ENCODE results near the gene MBTPS1.

MBTPS1 gene

DNA sequence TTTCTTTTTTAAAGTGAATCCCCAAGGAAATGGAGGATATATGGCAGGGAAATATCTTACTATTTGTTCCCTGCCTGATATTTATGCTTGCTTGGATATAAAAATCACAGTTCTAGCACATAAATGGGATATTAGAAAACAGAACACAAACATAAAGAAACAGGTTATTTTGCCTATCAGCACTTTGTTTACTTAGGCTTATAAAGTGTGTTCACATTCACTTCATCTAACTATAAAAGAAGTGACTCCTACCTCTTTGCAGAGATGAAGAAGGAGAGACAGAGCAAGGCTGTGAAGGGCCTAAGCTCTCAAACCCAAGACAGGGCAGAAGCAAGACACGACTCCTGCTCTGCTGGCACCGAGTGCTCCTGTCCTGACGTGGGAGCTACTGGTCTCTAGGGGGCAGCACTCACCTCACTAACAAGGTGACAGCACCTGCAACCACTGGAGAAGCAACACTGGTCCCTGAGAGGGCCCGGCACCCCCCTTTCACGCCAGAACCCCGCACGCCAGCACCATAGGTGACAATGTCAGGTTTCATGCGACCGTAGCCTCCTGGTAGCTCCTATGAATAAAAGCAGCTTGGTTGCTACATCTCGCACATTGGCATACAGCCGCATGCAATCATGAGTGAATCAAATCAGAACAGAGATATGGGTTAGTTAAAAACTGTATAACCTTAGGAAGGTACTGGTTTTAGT is 32.0 kb downstream of the MBTPS1 start:
- peak; percentile 61 for DNase-seq (ENCODE audit: low spot score)
- Mint-ChIP-seq H3K27me3 (ENCODE audit: low read depth) (no peaks in the 10 kb centered on the region), H3K27ac (peak overlapping the region; percentile 41), H3K4me1 (ENCODE audit: low read depth) (peaks cover 42% of the 10 kb centered on the region), H3K36me3 (ENCODE audit: low read depth) (peaks cover 60% of the 10 kb centered on the region), H3K4me3 (peak overlapping the region; percentile 58), H3K9me3 (no peaks in the 10 kb centered on the region)

- Mint-ChIP-seq H3K27ac (no peak overlapping the region), H3K36me3 (ENCODE audit: low read depth) (peaks cover 55% of the 10 kb centered on the region), H3K4me1 (ENCODE audit: low read depth) (peaks cover 28% of the 10 kb centered on the region), H3K4me3 (no peak overlapping the region), H3K9me3 (no peaks in the 10 kb centered on the region), H3K27me3 (ENCODE audit: low read depth) (no peaks in the 10 kb centered on the region)
- DNase-seq (ENCODE audit: low spot score) = no peak
Observed at GRCh38 chr16:84082835-84083569, 33.7 kb downstream of the MBTPS1 start.

GRCh38 chr16:84082110-84082509 is 34.6 kb downstream of the MBTPS1 start:
- Mint-ChIP-seq H3K27me3 (ENCODE audit: low read depth) (no peaks in the 10 kb centered on the region), H3K9me3 (no peaks in the 10 kb centered on the region), H3K4me3 (no peak overlapping the region), H3K4me1 (ENCODE audit: low read depth) (peaks cover 20% of the 10 kb centered on the region), H3K36me3 (ENCODE audit: low read depth) (peaks cover 54% of the 10 kb centered on the region), H3K27ac (no peak overlapping the region)
- DNase-seq (ENCODE audit: low spot score) = no peak

- Mint-ChIP-seq H3K4me1 (ENCODE audit: low read depth) (peaks cover 15% of the 10 kb centered on the region), H3K4me3 (no peak overlapping the region), H3K36me3 (ENCODE audit: low read depth) (peaks cover 49% of the 10 kb centered on the region), H3K9me3 (no peaks in the 10 kb centered on the region), H3K27me3 (ENCODE audit: low read depth) (no peaks in the 10 kb centered on the region), H3K27ac (no peak overlapping the region)
- DNase-seq (ENCODE audit: low spot score) = no peak
Observed at GRCh38 chr16:84081446-84081989, 35.2 kb downstream of the MBTPS1 start.

- Mint-ChIP-seq H3K9me3 (no peaks in the 10 kb centered on the region), H3K27me3 (ENCODE audit: low read depth) (no peaks in the 10 kb centered on the region), H3K4me3 (no peak overlapping the region), H3K27ac (no peak overlapping the region), H3K36me3 (ENCODE audit: low read depth) (peaks cover 44% of the 10 kb centered on the region), H3K4me1 (ENCODE audit: low read depth) (peaks cover 8% of the 10 kb centered on the region)
- DNase-seq (ENCODE audit: low spot score) = no peak
Observed at GRCh38 chr16:84080813-84081212, 35.9 kb downstream of the MBTPS1 start.

DNA sequence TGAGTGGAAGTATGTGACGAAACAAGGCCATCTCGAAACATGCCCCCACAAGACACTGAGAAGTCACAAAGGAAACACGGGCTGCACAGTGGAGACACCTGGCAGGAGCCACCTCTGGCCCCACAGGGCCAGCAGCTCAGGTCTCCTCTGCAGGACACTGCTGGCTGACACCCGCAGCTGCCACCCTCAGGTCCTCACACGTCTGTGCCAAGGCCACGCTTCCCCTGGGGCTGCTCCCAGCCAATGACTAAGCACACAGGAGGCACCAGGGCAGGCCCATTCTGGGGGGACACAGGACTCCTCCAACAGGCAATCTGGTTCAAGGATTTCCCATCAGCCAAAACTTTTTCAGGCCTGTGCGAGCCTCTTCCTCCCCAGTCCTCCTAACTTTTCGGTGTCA is 36.4 kb downstream of the MBTPS1 start:
- H3K27ac Mint-ChIP-seq = no peak overlapping the region
- no peak for DNase-seq (ENCODE audit: low spot score)
- H3K36me3 Mint-ChIP-seq (ENCODE audit: low read depth) = peaks cover 45% of the 10 kb centered on the region
- H3K4me3 Mint-ChIP-seq = no peak overlapping the region
- no peaks in the 10 kb centered on the region for H3K27me3 Mint-ChIP-seq (ENCODE audit: low read depth)
- no peaks in the 10 kb centered on the region for H3K9me3 Mint-ChIP-seq
- H3K4me1 Mint-ChIP-seq (ENCODE audit: low read depth) = peaks cover 7% of the 10 kb centered on the region

- peaks cover 3% of the 10 kb centered on the region for H3K4me1 Mint-ChIP-seq (ENCODE audit: low read depth)
- H3K9me3 Mint-ChIP-seq = no peaks in the 10 kb centered on the region
- H3K36me3 Mint-ChIP-seq (ENCODE audit: low read depth) = peaks cover 42% of the 10 kb centered on the region
- no peak overlapping the region for H3K4me3 Mint-ChIP-seq
- no peak for DNase-seq (ENCODE audit: low spot score)
- no peaks in the 10 kb centered on the region for H3K27me3 Mint-ChIP-seq (ENCODE audit: low read depth)
- H3K27ac Mint-ChIP-seq = no peak overlapping the region
Observed at GRCh38 chr16:84079664-84080063, 37.1 kb downstream of the MBTPS1 start.

DNA sequence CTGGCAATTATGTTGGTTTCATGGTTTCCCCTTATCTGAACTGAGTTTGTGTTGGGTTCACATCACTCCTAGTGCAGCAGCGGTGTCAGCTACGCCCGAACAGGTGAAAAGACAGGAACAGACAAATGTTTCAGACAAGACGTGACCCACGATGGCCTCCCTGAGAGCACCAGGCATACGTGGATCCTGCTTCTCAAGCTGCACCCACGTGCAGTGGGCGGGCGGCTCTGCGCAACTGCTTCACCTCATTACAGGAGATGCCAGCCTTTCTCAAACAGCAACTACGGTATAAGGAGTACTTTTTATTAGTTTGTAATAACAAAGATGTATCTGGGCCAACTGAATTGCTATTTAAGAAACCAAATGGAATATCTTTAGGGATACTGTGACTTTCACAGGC is 41.4 kb downstream of the MBTPS1 start:
- H3K4me3 Mint-ChIP-seq = no peak overlapping the region
- no peak for DNase-seq (ENCODE audit: low spot score)
- no peaks in the 10 kb centered on the region for H3K27me3 Mint-ChIP-seq (ENCODE audit: low read depth)
- H3K9me3 Mint-ChIP-seq = no peaks in the 10 kb centered on the region
- H3K27ac Mint-ChIP-seq = no peak overlapping the region
- peaks cover 40% of the 10 kb centered on the region for H3K36me3 Mint-ChIP-seq (ENCODE audit: low read depth)
- H3K4me1 Mint-ChIP-seq (ENCODE audit: low read depth) = peaks cover 2% of the 10 kb centered on the region

GRCh38 chr16:84074721-84075120 is 42.0 kb downstream of the MBTPS1 start:
- Mint-ChIP-seq H3K4me3 (no peak overlapping the region), H3K27ac (no peak overlapping the region), H3K27me3 (ENCODE audit: low read depth) (no peaks in the 10 kb centered on the region), H3K4me1 (ENCODE audit: low read depth) (peaks cover 2% of the 10 kb centered on the region), H3K9me3 (no peaks in the 10 kb centered on the region), H3K36me3 (ENCODE audit: low read depth) (peaks cover 37% of the 10 kb centered on the region)
- no peak for DNase-seq (ENCODE audit: low spot score)

DNA sequence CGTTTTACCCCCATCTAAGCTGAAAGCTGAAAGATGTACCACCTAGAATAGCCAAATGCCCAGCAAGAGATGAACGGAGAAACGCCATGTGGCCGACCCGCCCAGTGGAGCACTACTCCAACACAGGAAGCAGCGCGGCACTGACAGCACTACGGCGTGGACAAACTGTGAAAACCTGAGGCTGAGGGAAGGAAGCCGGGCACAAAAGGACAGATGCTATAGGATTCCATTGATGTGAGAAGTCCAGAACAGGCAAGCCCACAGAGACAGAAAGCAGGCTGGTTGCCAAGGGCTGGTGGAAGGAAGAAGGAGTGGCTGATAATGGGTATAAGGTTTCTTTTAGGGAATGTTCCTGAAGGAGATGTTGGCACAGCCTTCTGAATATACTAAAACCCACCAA is 44.7 kb downstream of the MBTPS1 start:
- Mint-ChIP-seq H3K27ac (no peak overlapping the region), H3K36me3 (ENCODE audit: low read depth) (peaks cover 41% of the 10 kb centered on the region), H3K27me3 (ENCODE audit: low read depth) (no peaks in the 10 kb centered on the region), H3K4me3 (no peak overlapping the region), H3K4me1 (ENCODE audit: low read depth) (no peaks in the 10 kb centered on the region), H3K9me3 (no peaks in the 10 kb centered on the region)
- no peak for DNase-seq (ENCODE audit: low spot score)

DNA sequence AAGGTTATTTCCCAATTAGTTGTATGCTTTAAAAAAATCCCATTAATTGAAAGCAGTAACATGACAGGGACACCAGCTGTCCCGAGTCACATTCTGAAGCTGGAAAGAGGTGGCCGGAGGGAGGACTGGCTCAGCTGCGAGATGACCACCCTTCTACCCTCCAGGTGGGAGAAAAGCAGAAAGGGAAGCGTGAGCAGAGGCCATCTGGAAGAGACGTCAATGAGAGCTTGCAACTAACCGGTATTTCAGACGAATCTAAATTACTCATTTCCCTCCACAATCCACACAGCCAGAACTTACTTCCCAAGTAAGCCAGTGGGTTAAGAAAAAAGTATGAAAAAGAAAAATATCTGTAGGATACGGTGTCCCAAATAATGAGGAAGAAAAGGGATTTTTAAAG is 45.6 kb downstream of the MBTPS1 start:
- H3K4me3 Mint-ChIP-seq = no peak overlapping the region
- H3K27ac Mint-ChIP-seq = no peak overlapping the region
- H3K4me1 Mint-ChIP-seq (ENCODE audit: low read depth) = no peaks in the 10 kb centered on the region
- peaks cover 44% of the 10 kb centered on the region for H3K36me3 Mint-ChIP-seq (ENCODE audit: low read depth)
- DNase-seq (ENCODE audit: low spot score) = no peak
- H3K27me3 Mint-ChIP-seq (ENCODE audit: low read depth) = no peaks in the 10 kb centered on the region
- no peaks in the 10 kb centered on the region for H3K9me3 Mint-ChIP-seq

GRCh38 chr16:84069540-84069939 is 47.2 kb downstream of the MBTPS1 start:
- Mint-ChIP-seq H3K27ac (no peak overlapping the region), H3K4me1 (ENCODE audit: low read depth) (no peaks in the 10 kb centered on the region), H3K36me3 (ENCODE audit: low read depth) (peaks cover 44% of the 10 kb centered on the region), H3K9me3 (no peaks in the 10 kb centered on the region), H3K27me3 (ENCODE audit: low read depth) (no peaks in the 10 kb centered on the region), H3K4me3 (no peak overlapping the region)
- DNase-seq (ENCODE audit: low spot score) = no peak

- H3K36me3 Mint-ChIP-seq (ENCODE audit: low read depth) = peaks cover 42% of the 10 kb centered on the region
- H3K4me1 Mint-ChIP-seq (ENCODE audit: low read depth) = no peaks in the 10 kb centered on the region
- H3K9me3 Mint-ChIP-seq = no peaks in the 10 kb centered on the region
- H3K27me3 Mint-ChIP-seq (ENCODE audit: low read depth) = no peaks in the 10 kb centered on the region
- no peak overlapping the region for H3K27ac Mint-ChIP-seq
- DNase-seq (ENCODE audit: low spot score) = no peak
- no peak overlapping the region for H3K4me3 Mint-ChIP-seq
Observed at GRCh38 chr16:84068783-84069462, 47.8 kb downstream of the MBTPS1 start.

GRCh38 chr16:84068041-84068440 is 48.7 kb downstream of the MBTPS1 start:
- DNase-seq (ENCODE audit: low spot score) = no peak
- Mint-ChIP-seq H3K9me3 (no peaks in the 10 kb centered on the region), H3K4me1 (ENCODE audit: low read depth) (no peaks in the 10 kb centered on the region), H3K4me3 (no peak overlapping the region), H3K36me3 (ENCODE audit: low read depth) (peaks cover 46% of the 10 kb centered on the region), H3K27ac (no peak overlapping the region), H3K27me3 (ENCODE audit: low read depth) (no peaks in the 10 kb centered on the region)

Data from T-helper 2 cell treated with Interferon-gamma antibody and Interleukin-4, amounts not matched to agents 5 μg/mL and 100 μg/mL, for 36 hours (primary cell).